ENCODE measurements around the gene NFILZ.

The NFILZ gene

DNA sequence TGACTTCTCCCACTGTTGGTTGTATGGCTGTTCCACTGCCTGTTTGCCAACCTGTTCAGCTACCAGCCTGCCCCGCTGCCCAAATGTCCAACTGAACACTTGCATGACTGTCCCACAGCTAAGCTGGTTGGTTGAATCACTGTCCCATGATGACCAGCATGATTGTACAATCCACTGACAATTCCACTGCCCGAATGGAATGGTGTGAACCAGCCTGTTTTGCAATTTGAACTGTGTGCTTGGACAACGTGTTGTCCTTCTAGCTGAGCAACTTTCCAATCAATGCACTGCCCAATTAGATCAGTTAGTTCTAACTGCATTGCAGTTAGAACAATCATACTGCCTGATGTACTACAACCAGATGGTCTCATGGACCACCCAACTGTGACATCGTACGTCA is 28.6 kb upstream of the NFILZ start:
- no peak for DNase-seq (ENCODE audit: extremely low spot score)
- no peak for TF ChIP-seq FOXM1 (IDR thresholded peaks at IDR 0.05; ENCODE audit: borderline replicate concordance)
- no peak for TF ChIP-seq TARDBP (IDR thresholded peaks at IDR 0.05)
- no peak for TF ChIP-seq NFRKB (IDR thresholded peaks at IDR 0.05)
- ChIA-PET POLR2A (no interaction called here), CTCF (no interaction called here)

DNA sequence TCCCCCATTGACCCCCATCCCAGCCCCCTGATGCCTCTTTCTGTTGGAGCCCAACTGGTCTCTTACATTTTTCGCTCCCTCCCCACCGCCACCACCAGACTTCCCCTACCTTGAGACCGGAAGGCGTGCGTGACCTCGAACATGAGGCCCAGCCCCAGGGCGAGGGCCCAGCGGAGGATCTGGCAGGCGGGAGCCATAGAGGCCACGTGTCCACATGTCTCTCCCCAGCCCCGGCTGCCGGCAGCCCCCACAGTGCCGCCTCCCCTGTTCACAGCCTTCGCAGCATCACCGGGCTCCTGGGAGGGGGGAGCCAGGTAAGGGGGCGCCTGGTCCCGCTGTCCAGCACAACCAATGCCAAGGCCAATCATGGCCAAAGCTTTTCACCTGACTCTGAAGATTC is 24.9 kb upstream of the NFILZ start:
- DNase-seq (ENCODE audit: extremely low spot score) = no peak
- ChIA-PET CTCF (interaction anchor here (0.8 to 1.3 kb wide), 2 partner anchors 10 to 12 kb away, joined by 3 read pairs; no protein-coding TSS in a partner anchor), POLR2A (no interaction called here)
- TF ChIP-seq LEF1 (IDR thresholded peaks at IDR 0.05; ENCODE audit: borderline replicate concordance) (no peak), SUZ12 (IDR thresholded peaks at IDR 0.05) (no peak), NFRKB (IDR thresholded peaks at IDR 0.05) (no peak), SP1 (IDR thresholded peaks at IDR 0.05) (no peak), FOXA1 (IDR thresholded peaks at IDR 0.05) (no peak), TARDBP (IDR thresholded peaks at IDR 0.05) (no peak), BHLHE40 (IDR thresholded peaks at IDR 0.05; ENCODE audit: borderline replicate concordance) (no peak), PKNOX1 (IDR thresholded peaks at IDR 0.05) (no peak), ARNT (IDR thresholded peaks at IDR 0.05) (no peak), ELF4 (IDR thresholded peaks at IDR 0.05) (no peak), CTBP1 (IDR thresholded peaks at IDR 0.05; ENCODE audit: borderline replicate concordance) (no peak), L3MBTL2 (conservative IDR thresholded peaks at IDR 0.05) (no peak), ZNF384 (IDR thresholded peaks at IDR 0.05) (no peak), FOXM1 (IDR thresholded peaks at IDR 0.05; ENCODE audit: borderline replicate concordance) (no peak), HDGF (IDR thresholded peaks at IDR 0.05; ENCODE audit: borderline replicate concordance) (no peak)

- ChIA-PET CTCF (interaction anchor here (0.6 to 1.6 kb wide), 2 partner anchors 14 to 230 kb away, joined by 3 to 4 read pairs; no protein-coding TSS in a partner anchor), POLR2A (no interaction called here)
- no peak for DNase-seq (ENCODE audit: extremely low spot score)
- TF ChIP-seq PKNOX1 (IDR thresholded peaks at IDR 0.05) = no peak
- no peak for TF ChIP-seq FOXK2 (IDR thresholded peaks at IDR 0.05)
- TF ChIP-seq HDGF (IDR thresholded peaks at IDR 0.05; ENCODE audit: borderline replicate concordance) = no peak
- TF ChIP-seq SUZ12 (IDR thresholded peaks at IDR 0.05) = no peak
- TF ChIP-seq L3MBTL2 (conservative IDR thresholded peaks at IDR 0.05) = no peak
- TF ChIP-seq SP1 (IDR thresholded peaks at IDR 0.05) = no peak
- no peak for TF ChIP-seq ARNT (IDR thresholded peaks at IDR 0.05)
- no peak for TF ChIP-seq FOXA1 (IDR thresholded peaks at IDR 0.05)
- no peak for TF ChIP-seq CTBP1 (IDR thresholded peaks at IDR 0.05; ENCODE audit: borderline replicate concordance)
- no peak for TF ChIP-seq ELF4 (IDR thresholded peaks at IDR 0.05)
- no peak for TF ChIP-seq ZNF384 (IDR thresholded peaks at IDR 0.05)
- TF ChIP-seq BHLHE40 (IDR thresholded peaks at IDR 0.05; ENCODE audit: borderline replicate concordance) = no peak
- TF ChIP-seq FOXM1 (IDR thresholded peaks at IDR 0.05; ENCODE audit: borderline replicate concordance) = no peak
- TF ChIP-seq TARDBP (IDR thresholded peaks at IDR 0.05) = no peak
- no peak for TF ChIP-seq LEF1 (IDR thresholded peaks at IDR 0.05; ENCODE audit: borderline replicate concordance)
These were observed 23.0 kb upstream of the NFILZ start for GRCh38 chr19:8607386-8607785.

GRCh38 chr19:8608941-8609278 is 21.5 kb upstream of the NFILZ start:
- TF ChIP-seq NFRKB (IDR thresholded peaks at IDR 0.05) (no peak), ARNT (IDR thresholded peaks at IDR 0.05) (no peak), ZNF384 (IDR thresholded peaks at IDR 0.05) (no peak), HDGF (IDR thresholded peaks at IDR 0.05; ENCODE audit: borderline replicate concordance) (no peak), SUZ12 (IDR thresholded peaks at IDR 0.05) (no peak), PKNOX1 (IDR thresholded peaks at IDR 0.05) (no peak)
- no peak for DNase-seq (ENCODE audit: extremely low spot score)
- CTCF ChIA-PET = no interaction called here
- POLR2A ChIA-PET = no interaction called here

DNA sequence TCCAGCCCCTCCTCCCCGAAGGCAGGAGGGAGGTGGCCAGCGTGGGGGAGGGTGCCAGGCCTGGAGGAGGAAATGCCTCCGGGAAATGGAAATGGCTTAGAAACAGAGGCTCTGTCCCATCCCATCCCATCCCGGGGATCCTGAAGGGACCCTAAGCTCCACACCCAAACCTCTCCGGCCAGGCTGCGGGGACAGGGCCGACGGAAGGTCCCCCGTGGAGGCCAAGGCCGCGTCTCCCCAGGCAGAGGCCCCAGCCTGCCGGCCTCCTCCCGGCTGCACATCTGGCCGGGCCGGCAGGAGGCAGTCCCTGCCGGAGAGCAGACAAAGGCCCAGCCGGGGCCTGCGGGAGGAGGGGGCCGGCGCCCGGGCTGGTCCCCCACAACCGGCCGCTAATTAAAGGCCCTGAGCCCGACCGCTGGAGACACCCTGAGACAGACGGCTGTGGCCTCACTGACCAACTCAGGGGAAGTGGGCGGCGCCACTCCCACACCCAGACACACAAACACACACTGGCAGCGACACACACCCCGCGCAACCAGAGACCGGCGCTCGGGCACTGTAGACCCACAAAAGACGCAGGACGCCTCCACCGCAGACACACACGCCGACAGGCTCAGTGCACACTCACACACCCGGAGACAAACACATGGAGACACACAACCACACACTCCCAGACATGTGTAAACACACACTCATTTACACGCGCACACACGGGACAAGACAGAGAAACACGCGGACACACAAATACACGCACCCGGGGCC is 21.0 kb upstream of the NFILZ start:
- DNase-seq (ENCODE audit: extremely low spot score) = peak; percentile 53
- TF ChIP-seq HDGF (IDR thresholded peaks at IDR 0.05; ENCODE audit: borderline replicate concordance) (no peak), CTBP1 (IDR thresholded peaks at IDR 0.05; ENCODE audit: borderline replicate concordance) (peak; percentile 59; the same call in 1 of the 2 replicates)
- CTCF ChIA-PET = no interaction called here
- POLR2A ChIA-PET = no interaction called here

- DNase-seq (ENCODE audit: extremely low spot score) = peak; percentile 34
- ChIA-PET CTCF (no interaction called here), POLR2A (no interaction called here)
- peak; percentile 10; the same call in 1 of the 2 replicates for TF ChIP-seq ARNT (IDR thresholded peaks at IDR 0.05)
- peak; percentile 54; the same call in 1 of the 2 replicates for TF ChIP-seq TARDBP (IDR thresholded peaks at IDR 0.05)
- TF ChIP-seq FOXK2 (IDR thresholded peaks at IDR 0.05) = no peak
- no peak for TF ChIP-seq CTBP1 (IDR thresholded peaks at IDR 0.05; ENCODE audit: borderline replicate concordance)
These were observed 20.1 kb upstream of the NFILZ start, which contains the start of gene ADAMTS10 for GRCh38 chr19:8610041-8610935. Gene ADAMTS10 (minus strand): TSS chr19:8610715. CDS start chr19:8605710, 5,005 bp downstream.
